CD4-positive, alpha-beta T cell (primary cell): ENCODE data around the gene P2RY14. TPM values are rescaled to one million over a fixed set of nuclear protein-coding genes. Genes with fewer than 3 reads are reported as not detected.

Source experiments
- ATAC-seq: fragments of 200-7000 bp; cut with Tn5 transposase; one replicate; pipeline ENCODE4 v1.10.0; 2022; ENCODE audit warnings: mild to moderate bottlenecking; ENCODE audit not compliant: poor library complexity
- CTCF ChIA-PET: fragments of 350-600 bp; sonication (Branson Sonifier 250); formaldehyde crosslinking; loops from one replicate; lab custom pipeline; 2021; ENCODE audit warnings: antibody characterized with exemption, inconsistent platforms; lab: Charles Lee
- POLR2A ChIA-PET: fragments of 350-600 bp; sonication (Branson Sonifier 250); formaldehyde crosslinking; loops from one replicate; lab custom pipeline; 2021; ENCODE audit warnings: antibody characterized with exemption, inconsistent platforms; lab: Charles Lee
- DNase-seq, 14 experiments: peaks; one replicate each; pipeline ENCODE4 v3.0.0-alpha.2; 2013 to 2020; ENCODE audit warnings: mixed read lengths in 2 of 14
- H3K27ac ChIP-seq, 2 donors: one replicate each; pipeline versions ENCODE4 v1.5.1 to v1.7.0; 2013; ENCODE audit warnings: low read length in 2 of 2, low read depth in 1 of 2, mild to moderate bottlenecking in 1 of 2
- H3K27me3 ChIP-seq, 2 experiments: 1 replicate in 1 of 2; 2 replicates in 1 of 2; pipeline versions ENCODE4 v1.6.1 to v1.7.0; 2013; ENCODE audit warnings: low read length in 2 of 2, control low read depth in 1 of 2, mild to moderate bottlenecking in 1 of 2, moderate library complexity in 1 of 2; ENCODE audit not compliant: insufficient read depth in 2 of 2, control insufficient read depth in 1 of 2
- H3K36me3 ChIP-seq: one replicate; pipeline ENCODE4 v1.6.1; 2013; ENCODE audit warnings: low read length, control low read depth; ENCODE audit not compliant: insufficient read depth
- H3K4me1 ChIP-seq: one replicate; pipeline ENCODE4 v1.6.1; 2013; ENCODE audit warnings: low read length, control low read depth; ENCODE audit not compliant: insufficient read depth
- H3K4me3 ChIP-seq: one replicate; pipeline ENCODE4 v1.5.1; 2013; ENCODE audit warnings: mild to moderate bottlenecking, low read length, moderate library complexity
- H3K9me3 ChIP-seq, 2 experiments: 1 replicate in 1 of 2; 2 replicates in 1 of 2; pipeline versions ENCODE4 v1.6.1 to v1.7.0; 2013; ENCODE audit warnings: low read length in 2 of 2, mild to moderate bottlenecking in 2 of 2, control low read depth in 1 of 2, moderate library complexity in 1 of 2; ENCODE audit not compliant: control insufficient read depth in 1 of 2, insufficient read depth in 1 of 2
- H3K27ac Mint-ChIP-seq: one replicate; pipeline ENCODE4 v1.8.0; 2020; ENCODE audit warnings: mixed read lengths
- H3K27me3 Mint-ChIP-seq: one replicate; pipeline ENCODE4 v1.8.0; 2021; ENCODE audit warnings: mixed read lengths
- H3K36me3 Mint-ChIP-seq: one replicate; pipeline ENCODE4 v1.8.0; 2021; ENCODE audit warnings: low read depth, mixed read lengths
- H3K4me1 Mint-ChIP-seq: one replicate; pipeline ENCODE4 v1.8.0; 2021; ENCODE audit warnings: low read depth, mixed read lengths
- H3K4me3 Mint-ChIP-seq: one replicate; pipeline ENCODE4 v1.8.0; 2020; ENCODE audit warnings: mild to moderate bottlenecking, mixed read lengths
- H3K9me3 Mint-ChIP-seq: one replicate; pipeline ENCODE4 v1.8.0; 2020; ENCODE audit warnings: mixed read lengths
- intact Hi-C, 2 experiments: fragments of 100-400 bp; cut with DNase I in 1 of 2; cut with micrococcal nuclease in 1 of 2; formaldehyde crosslinking; loops; one replicate each; pipeline versions ENCODE4 v1.15.1 to v1.9.0; 2023 to 2025; cut with DNase I, micrococcal nuclease
- total RNA-seq, 174 experiments: library from RNA in 2 of 174; stranded (reverse) in 2 of 174; gene quantifications; one replicate each; pipeline ENCODE4 v1.2.3 and lab custom pipeline; 2021 to 2026
- TF ChIP-seq, protein P1 (sequence below): fragments of 200-600 bp; IDR thresholded peaks from one replicate; pipeline ENCODE4 v1.8.0; 2022; ENCODE audit warnings: antibody characterized with exemption, mild to moderate bottlenecking

The P2RY14 gene
- total RNA-seq, 2 experiments from 2014 or later: 0.22 TPM; not detected in 1

GRCh38 chr3:151307583-151308488 is 29.5 kb upstream of the P2RY14 start:
- TF ChIP-seq, protein P1, sequence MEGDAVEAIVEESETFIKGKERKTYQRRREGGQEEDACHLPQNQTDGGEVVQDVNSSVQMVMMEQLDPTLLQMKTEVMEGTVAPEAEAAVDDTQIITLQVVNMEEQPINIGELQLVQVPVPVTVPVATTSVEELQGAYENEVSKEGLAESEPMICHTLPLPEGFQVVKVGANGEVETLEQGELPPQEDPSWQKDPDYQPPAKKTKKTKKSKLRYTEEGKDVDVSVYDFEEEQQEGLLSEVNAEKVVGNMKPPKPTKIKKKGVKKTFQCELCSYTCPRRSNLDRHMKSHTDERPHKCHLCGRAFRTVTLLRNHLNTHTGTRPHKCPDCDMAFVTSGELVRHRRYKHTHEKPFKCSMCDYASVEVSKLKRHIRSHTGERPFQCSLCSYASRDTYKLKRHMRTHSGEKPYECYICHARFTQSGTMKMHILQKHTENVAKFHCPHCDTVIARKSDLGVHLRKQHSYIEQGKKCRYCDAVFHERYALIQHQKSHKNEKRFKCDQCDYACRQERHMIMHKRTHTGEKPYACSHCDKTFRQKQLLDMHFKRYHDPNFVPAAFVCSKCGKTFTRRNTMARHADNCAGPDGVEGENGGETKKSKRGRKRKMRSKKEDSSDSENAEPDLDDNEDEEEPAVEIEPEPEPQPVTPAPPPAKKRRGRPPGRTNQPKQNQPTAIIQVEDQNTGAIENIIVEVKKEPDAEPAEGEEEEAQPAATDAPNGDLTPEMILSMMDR: no peak
- no peaks in the 10 kb centered on the region for H3K36me3 ChIP-seq
- H3K27me3 ChIP-seq: no peaks in the 10 kb centered on the region
- Mint-ChIP-seq H3K9me3 (no peaks in the 10 kb centered on the region), H3K4me1 (peaks cover 5% of the 10 kb centered on the region), H3K27ac (no peak overlapping the region), H3K36me3 (no peaks in the 10 kb centered on the region), H3K27me3 (peaks cover 4% of the 10 kb centered on the region), H3K4me3 (no peak overlapping the region)
- DNase-seq: no peak
- POLR2A ChIA-PET: no interaction called here
- H3K27ac ChIP-seq: no peak overlapping the region
- intact Hi-C loops: no loop called here
- no peaks in the 10 kb centered on the region for H3K9me3 ChIP-seq
- peaks cover 4% of the 10 kb centered on the region for H3K4me1 ChIP-seq
- CTCF ChIA-PET: no interaction called here
- H3K4me3 ChIP-seq: no peak overlapping the region
- no peak for ATAC-seq

- Histone ChIP-seq H3K4me1 (peaks cover 4% of the 10 kb centered on the region), H3K36me3 (no peaks in the 10 kb centered on the region), H3K27me3 (no peaks in the 10 kb centered on the region), H3K27ac (no peak overlapping the region), H3K9me3 (no peaks in the 10 kb centered on the region), H3K4me3 (no peak overlapping the region)
- intact Hi-C loops: no loop called here
- H3K27ac Mint-ChIP-seq: no peak overlapping the region
- H3K27me3 Mint-ChIP-seq: peaks cover 8% of the 10 kb centered on the region
- ATAC-seq: no peak
- H3K36me3 Mint-ChIP-seq: no peaks in the 10 kb centered on the region
- H3K9me3 Mint-ChIP-seq: no peaks in the 10 kb centered on the region
- TF ChIP-seq, protein P1: no peak
- POLR2A ChIA-PET: no interaction called here
- H3K4me1 Mint-ChIP-seq: peaks cover 5% of the 10 kb centered on the region
- no peak for DNase-seq
- no peak overlapping the region for H3K4me3 Mint-ChIP-seq
- CTCF ChIA-PET: no interaction called here
Measured at GRCh38 chr3:151307131-151307530, 28.8 kb upstream of the P2RY14 start.

- no peaks in the 10 kb centered on the region for H3K9me3 ChIP-seq
- H3K27ac Mint-ChIP-seq: no peak overlapping the region
- peaks cover 4% of the 10 kb centered on the region for H3K4me1 ChIP-seq
- TF ChIP-seq, protein P1: no peak
- H3K9me3 Mint-ChIP-seq: no peaks in the 10 kb centered on the region
- no peak overlapping the region for H3K27ac ChIP-seq
- H3K27me3 Mint-ChIP-seq: peaks cover 8% of the 10 kb centered on the region
- H3K4me3 Mint-ChIP-seq: no peak overlapping the region
- intact Hi-C loops: no loop called here
- ChIA-PET CTCF (no interaction called here), POLR2A (no interaction called here)
- peaks cover 5% of the 10 kb centered on the region for H3K4me1 Mint-ChIP-seq
- H3K4me3 ChIP-seq: no peak overlapping the region
- DNase-seq: no peak
- H3K36me3 ChIP-seq: no peaks in the 10 kb centered on the region
- ATAC-seq: no peak
- no peaks in the 10 kb centered on the region for H3K36me3 Mint-ChIP-seq
- no peaks in the 10 kb centered on the region for H3K27me3 ChIP-seq
Measured at GRCh38 chr3:151306168-151306810, 27.9 kb upstream of the P2RY14 start.
